GM18507 (cell line): ENCODE data around the gene TADA2B.
"Not testable (repeated sequence)": the region's sequence is repeated elsewhere in the genome, so short reads cannot be mapped to it uniquely, and the experiment has no call there.

Source experiments
- DNase-seq: peaks from one replicate; pipeline ENCODE4 v3.0.0; 2011; ENCODE audit warnings: low read depth; ENCODE audit not compliant: insufficient read length; ENCODE audit errors: extremely low spot score
- FAIRE-seq: peaks from 2 replicates; lab custom pipeline; 2011; peaks lifted over from hg19 to GRCh38; lab: Jason Lieb, UNC

TADA2B gene

GRCh38 chr4:7073059-7073458 is 29.9 kb downstream of the TADA2B start:
- no peak for FAIRE-seq
- DNase-seq, result no peak

GRCh38 chr4:7073526-7074390 is 30.6 kb downstream of the TADA2B start:
- DNase-seq (no peak), FAIRE-seq (peak; percentile 15)

- DNase-seq (no peak), FAIRE-seq (no peak)
These were observed 31.3 kb downstream of the TADA2B start for GRCh38 chr4:7074426-7074825.

GRCh38 chr4:7075962-7076695 is 33.0 kb downstream of the TADA2B start:
- FAIRE-seq, result no peak

GRCh38 chr4:7076696-7077082 is 33.5 kb downstream of the TADA2B start:
- no peak for DNase-seq
- FAIRE-seq, result no peak

More at GRCh38 chr4:7075962-7076695, 33.0 kb downstream of the TADA2B start:
- no peak for DNase-seq

- FAIRE-seq, result no peak
- DNase-seq, result no peak
These were observed 34.2 kb downstream of the TADA2B start for GRCh38 chr4:7077371-7077770.

GRCh38 chr4:7078025-7078424 is 34.9 kb downstream of the TADA2B start:
- FAIRE-seq (no peak), DNase-seq (no peak)

GRCh38 chr4:7079483-7079882 is 36.3 kb downstream of the TADA2B start:
- FAIRE-seq, DNase-seq: not testable (repeated sequence)

- FAIRE-seq, DNase-seq: not testable (repeated sequence)
These were observed 36.7 kb downstream of the TADA2B start for GRCh38 chr4:7079909-7080308.

- DNase-seq, result no peak
- FAIRE-seq, result no peak
These were observed 40.7 kb downstream of the TADA2B start for GRCh38 chr4:7083597-7084563.

GRCh38 chr4:7084564-7084961 is 41.4 kb downstream of the TADA2B start:
- DNase-seq, FAIRE-seq: not testable (repeated sequence)

- FAIRE-seq (no peak), DNase-seq (no peak)
These were observed 43.2 kb downstream of the TADA2B start for GRCh38 chr4:7086384-7086783.

GRCh38 chr4:7087036-7087435 is 43.9 kb downstream of the TADA2B start:
- DNase-seq, result no peak
- FAIRE-seq, result no peak

- DNase-seq (no peak), FAIRE-seq (no peak)
These were observed 46.2 kb downstream of the TADA2B start for GRCh38 chr4:7089213-7089986.

GRCh38 chr4:7092026-7092425 is 48.9 kb downstream of the TADA2B start:
- FAIRE-seq (no peak), DNase-seq (no peak)

GRCh38 chr4:7094916-7095315 is 51.7 kb downstream of the TADA2B start:
- DNase-seq, result no peak
- FAIRE-seq, result no peak

GRCh38 chr4:7095611-7096155 is 52.5 kb downstream of the TADA2B start:
- FAIRE-seq (no peak), DNase-seq (no peak)

- no peak for FAIRE-seq
- no peak for DNase-seq
These were observed 53.1 kb downstream of the TADA2B start for GRCh38 chr4:7096236-7096635.
